Ovary (tissue), 9 donors: ENCODE data around the gene IL17RD. TPM values are rescaled to one million over a fixed set of nuclear protein-coding genes. Genes with fewer than 3 reads are reported as not detected.
A peak's percentile ranks its signal among the peaks of the same experiment; 100 is the strongest.

Experiments
- DNase-seq, 5 donors: peaks; one replicate each; pipeline ENCODE4 v3.0.0-alpha.2; 2019 to 2020
- H3K27ac ChIP-seq, 2 donors: fragments of 200-600 bp; one replicate each; pipeline versions ENCODE4 v1.5.1 to v1.8.0; 2019 to 2022
- H3K27me3 ChIP-seq: fragments of 200-600 bp; one replicate; pipeline ENCODE4 v1.8.0; 2022
- H3K36me3 ChIP-seq: fragments of 200-600 bp; sonication (generic); one replicate; pipeline ENCODE4 v1.5.1; 2019
- H3K4me1 ChIP-seq: one replicate; pipeline ENCODE4 v1.8.1; 2013; ENCODE audit warnings: mild to moderate bottlenecking, moderate library complexity; ENCODE audit not compliant: insufficient read depth
- H3K4me3 ChIP-seq: fragments of 200-600 bp; sonication (generic); one replicate; pipeline ENCODE4 v1.5.1; 2017
- H3K9me3 ChIP-seq, 2 donors: fragments of 200-600 bp in 1 of 2; sonication (generic) in 1 of 2; one replicate each; pipeline versions ENCODE4 v1.5.1 to v1.8.1; 2013 to 2019; ENCODE audit warnings: mild to moderate bottlenecking in 1 of 2, moderate library complexity in 1 of 2
- CTCF ChIP-seq, 3 donors: fragments of 450-650 bp in 2 of 3; fragments of 200-600 bp in 1 of 3; IDR thresholded peaks; one replicate each; pipeline versions ENCODE4 v1.5.1 to v1.8.0; 2016 to 2022; ENCODE audit warnings: antibody characterized with exemption in 3 of 3, mild to moderate bottlenecking in 1 of 3
- EP300 ChIP-seq: sonication (generic); formaldehyde crosslinking; IDR thresholded peaks from one replicate; pipeline ENCODE4 v1.6.1; 2017; ENCODE audit warnings: antibody characterized with exemption
- POLR2A ChIP-seq: fragments of 450-650 bp; IDR thresholded peaks from one replicate; pipeline ENCODE4 v1.6.1; 2017; ENCODE audit warnings: antibody characterized with exemption, mild to moderate bottlenecking, moderate library complexity
- WGBS, 3 donors: extraction: QIAGEN DNeasy Blood & Tissue Kit in 1 of 3; methylation state at CpG; one replicate each; pipeline versions ENCODE4 v1.1.5 to v1.1.7; 2013 to 2017; 5-methylcytosine and 5-hydroxymethylcytosine counted together
- intact Hi-C, 4 donors: fragments of 100-400 bp; cut with DNase I; formaldehyde crosslinking; loops; one replicate each; pipeline versions ENCODE4 v1.11.0 to v1.15.1; 2022 to 2023
- polyA plus RNA-seq, 2 donors: library from polyadenylated mRNA; stranded (reverse); fragments of 200-250 nt in 1 of 2; fragments of 350-450 nt in 1 of 2; fragmentation: Illumina TruSeq in 1 of 2; extraction: RNeasy Lipid Tissue Mini Kit (QIAGEN cat#74804) in 1 of 2; gene quantifications; one replicate each; pipeline ENCODE4 v1.2.3, GENCODE V29; 2013 to 2014
- total RNA-seq, 7 donors: library from RNA; depleted of rRNA in 2 of 7; stranded (reverse); fragments of >200 nt in 2 of 7; fragmentation: NEBNext Ultra II Directional in 3 of 7; extraction: Animal tissue kit (Norgen Biotek cat#: 25700) in 3 of 7; gene quantifications; one replicate each; pipeline versions ENCODE4 v1.1.0 to v1.2.4, GENCODE V29; 2016 to 2023
- donor health status: DM: no; HTN: no; CAD: no; lungs with moderate emphysema.
- donor health status: DM: no; HTN: no; CAD: no.
- donor health status: Bipolar disorder and iron deficiency.
- donor health status: DM: yes; HTN: yes; CAD: no.
- donor health status: DM: no; HTN: no; CAD: no.
- donor health status: DM: yes; HTN: yes; CAD: no.

The IL17RD gene
- total and polyA plus RNA-seq, 9 donors: 10.7 to 35.8 (median 21.8) TPM

GRCh38 chr3:57074135-57074534, 91.0 kb downstream of the IL17RD start:
- H3K4me3 ChIP-seq: no peak overlapping the region
- no peaks in the 10 kb centered on the region for H3K36me3 ChIP-seq
- peaks cover 2% of the 10 kb centered on the region for H3K4me1 ChIP-seq
- intact Hi-C loops: loop anchor here in 1 of 4 donors (10.0 kb wide), 1 partner anchor 69 kb away; no protein-coding TSS in a partner anchor
- no peaks in the 10 kb centered on the region for H3K27me3 ChIP-seq
- no peaks in the 10 kb centered on the region for H3K9me3 ChIP-seq
- no peak overlapping the region for H3K27ac ChIP-seq
- DNase-seq: no peak
- WGBS, 3 donors: 88 to 94% (median 93%) methylated on average over 4 of the region's 4 CpGs
- TF ChIP-seq EP300 (no peak), CTCF (IDR thresholded peaks at IDR 0.05) (no peak), POLR2A (no peak)

GRCh38 chr3:57073628-57074027, 91.5 kb downstream of the IL17RD start:
- WGBS, 3 donors: 84 to 89% (median 87%) methylated on average over 3 of the region's 3 CpGs

GRCh38 chr3:57069503-57069902, 95.7 kb downstream of the IL17RD start:
- WGBS, 3 donors: 31 to 74% (median 46%) methylated on average over 6 of the region's 6 CpGs
- H3K27ac ChIP-seq: no peak overlapping the region
- DNase-seq: no peak

More at GRCh38 chr3:57073628-57074027, 91.5 kb downstream of the IL17RD start:
- peak in 1 of 5 donors; percentile 30 for DNase-seq
- Histone ChIP-seq H3K9me3 (no peaks in the 10 kb centered on the region), H3K36me3 (no peaks in the 10 kb centered on the region), H3K27me3 (no peaks in the 10 kb centered on the region), H3K27ac (no peak overlapping the region), H3K4me1 (peaks cover 2% of the 10 kb centered on the region), H3K4me3 (no peak overlapping the region)
- TF ChIP-seq CTCF (IDR thresholded peaks at IDR 0.05): no peak
- TF ChIP-seq POLR2A: no peak
- no peak for TF ChIP-seq EP300
- intact Hi-C loops: loop anchor here in 1 of 4 donors (10.0 kb wide), 1 partner anchor 69 kb away; no protein-coding TSS in a partner anchor

GRCh38 chr3:57068437-57069089, 96.6 kb downstream of the IL17RD start:
- WGBS, 3 donors: 50 to 74% (median 60%) methylated on average over 11 of the region's 11 CpGs
- intact Hi-C loops: no loop called here
- TF ChIP-seq CTCF (IDR thresholded peaks at IDR 0.05): no peak
- no peak for TF ChIP-seq POLR2A
- no peak for TF ChIP-seq EP300
- no peaks in the 10 kb centered on the region for H3K36me3 ChIP-seq
- peaks cover 4% of the 10 kb centered on the region for H3K4me1 ChIP-seq
- DNase-seq: peak in 1 of 5 donors; percentile 37
- no peak overlapping the region for H3K27ac ChIP-seq
- H3K27me3 ChIP-seq: no peaks in the 10 kb centered on the region
- H3K4me3 ChIP-seq: no peak overlapping the region
- no peaks in the 10 kb centered on the region for H3K9me3 ChIP-seq

More at GRCh38 chr3:57069503-57069902, 95.7 kb downstream of the IL17RD start:
- Histone ChIP-seq H3K4me1 (peaks cover 4% of the 10 kb centered on the region), H3K4me3 (no peak overlapping the region), H3K36me3 (no peaks in the 10 kb centered on the region), H3K27me3 (no peaks in the 10 kb centered on the region), H3K9me3 (no peaks in the 10 kb centered on the region)
- intact Hi-C loops: no loop called here
- TF ChIP-seq POLR2A (no peak), EP300 (no peak), CTCF (IDR thresholded peaks at IDR 0.05) (no peak)
